Esophagus squamous epithelium (tissue), 4 donors: ENCODE results near the gene FBXL5.

Experiments
- CTCF ChIP-seq, 6 experiments: fragments of 450-650 bp in 4 of 6; fragments of 200-600 bp in 2 of 6; sonication (generic) in 2 of 6; IDR thresholded peaks; one replicate each; pipeline ENCODE4 v1.5.1; 2016 to 2019; ENCODE audit warnings: antibody characterized with exemption in 6 of 6, mild to moderate bottlenecking in 4 of 6, moderate library complexity in 4 of 6
- POLR2A ChIP-seq, 4 donors: fragments of 450-650 bp; IDR thresholded peaks; one replicate each; pipeline ENCODE4 v1.6.1; 2017; ENCODE audit warnings: antibody characterized with exemption in 4 of 4, mild to moderate bottlenecking in 4 of 4, moderate library complexity in 3 of 4

GRCh38 chr4:15598644-15599043 lies 56.5 kb downstream of the FBXL5 start:
- TF ChIP-seq CTCF (IDR thresholded peaks at IDR 0.05) (no peak), POLR2A (IDR thresholded peaks at IDR 0.05) (no peak)
